Stomach (tissue), 9 donors: ENCODE data around the gene TCAIM. TPM values are rescaled to one million over a fixed set of nuclear protein-coding genes. Genes with fewer than 3 reads are reported as not detected.

ENCODE experiments used
- DNase-seq, 2 donors: peaks; one replicate each; pipeline versions ENCODE4 v3.0.0 to v3.0.0-alpha.2; 2013 to 2019
- H3K27ac ChIP-seq, 5 donors: fragments of 200-600 bp in 4 of 5; sonication (generic) in 4 of 5; one replicate each; pipeline ENCODE4 v1.5.1; 2013 to 2019; ENCODE audit warnings: mild to moderate bottlenecking in 1 of 5, moderate library complexity in 1 of 5
- H3K27me3 ChIP-seq, 3 donors: fragments of 200-600 bp; sonication (generic); one replicate each; pipeline ENCODE4 v1.5.1; 2017 to 2019; ENCODE audit warnings: mixed run types in 1 of 3
- H3K36me3 ChIP-seq, 4 donors: fragments of 200-600 bp; sonication (generic); 1 replicate in 3 of 4; 2 replicates in 1 of 4; pipeline ENCODE4 v1.5.1; 2016 to 2019
- H3K4me1 ChIP-seq, 4 donors: fragments of 200-600 bp; sonication (generic); one replicate each; pipeline ENCODE4 v1.5.1; 2016 to 2019
- H3K4me3 ChIP-seq, 4 donors: fragments of 200-600 bp; sonication (generic) in 3 of 4; one replicate each; pipeline ENCODE4 v1.5.1; 2016 to 2019; ENCODE audit warnings: mild to moderate bottlenecking in 1 of 4
- H3K9me3 ChIP-seq, 4 donors: fragments of 200-600 bp; sonication (generic); one replicate each; pipeline ENCODE4 v1.5.1; 2016 to 2019
- EP300 ChIP-seq: sonication (generic); formaldehyde crosslinking; IDR thresholded peaks from one replicate; pipeline ENCODE4 v1.6.1; 2017; ENCODE audit warnings: antibody characterized with exemption
- POLR2A ChIP-seq, 4 donors: fragments of 450-650 bp; IDR thresholded peaks; one replicate each; pipeline ENCODE4 v1.6.1; 2016; ENCODE audit warnings: antibody characterized with exemption in 4 of 4, control low read depth in 2 of 4, mild to moderate bottlenecking in 1 of 4, moderate library complexity in 1 of 4
- POLR2AphosphoS5 ChIP-seq, 3 donors: sonication (generic); formaldehyde crosslinking; IDR thresholded peaks; one replicate each; pipeline ENCODE4 v1.6.1; 2016; ENCODE audit warnings: antibody characterized with exemption in 3 of 3
- WGBS, 5 donors: extraction: QIAGEN DNeasy Blood & Tissue Kit in 3 of 5; methylation state at CpG; one replicate each; pipeline versions ENCODE4 v1.1.5 to v1.1.7; 2013 to 2018; 5-methylcytosine and 5-hydroxymethylcytosine counted together
- intact Hi-C: fragments of 100-400 bp; cut with DNase I; formaldehyde crosslinking; loops from one replicate; pipeline ENCODE4 v1.15.1; 2023; ENCODE audit warnings: low total_unique reads
- polyA plus RNA-seq, 3 donors: library from polyadenylated mRNA; stranded (reverse); fragments of 200-250 nt; gene quantifications; one replicate each; pipeline ENCODE4 v1.2.3, GENCODE V29; 2013
- total RNA-seq, 5 donors: library from RNA; depleted of rRNA; stranded (reverse); fragments of >200 nt; gene quantifications; one replicate each; pipeline versions ENCODE4 v1.1.0 to v1.2.3, GENCODE V29; 2014 to 2016
- TF ChIP-seq, protein P1 (sequence below), 7 experiments: fragments of 450-650 bp in 4 of 7; fragments of 200-600 bp in 3 of 7; sonication (generic) in 3 of 7; IDR thresholded peaks; one replicate each; pipeline ENCODE4 v1.5.1; 2016 to 2019; ENCODE audit warnings: antibody characterized with exemption in 7 of 7, control low read depth in 2 of 7, mild to moderate bottlenecking in 1 of 7
- donor health status: healthy with polysubstance abuse.
- donor health status: Bipolar disorder and iron deficiency.
- donor health status: healthy.

The TCAIM gene
- total and polyA plus RNA-seq, 8 donors: 9.8 to 42.6 (median 13.0) TPM

- peak in 1 of 2 donors; percentile 6 for DNase-seq
- Histone ChIP-seq H3K36me3 (peaks cover 0 to 22% (median 19%) of the 10 kb centered on the region in 4 donors), H3K4me1 (peaks cover 0 to 40% (median 20%) of the 10 kb centered on the region in 4 donors), H3K4me3 (no peak overlapping the region), H3K9me3 (no peaks in the 10 kb centered on the region), H3K27me3 (no peaks in the 10 kb centered on the region), H3K27ac (no peak overlapping the region)
- intact Hi-C loops: no loop called here
- 49 to 63% (median 58%) methylated on average over 3 of the region's 3 CpGs for WGBS, 5 donors
- TF ChIP-seq POLR2A (IDR thresholded peaks at IDR 0.05) (no peak), EP300 (no peak), POLR2AphosphoS5 (IDR thresholded peaks at IDR 0.05) (no peak)
- TF ChIP-seq, protein P1, sequence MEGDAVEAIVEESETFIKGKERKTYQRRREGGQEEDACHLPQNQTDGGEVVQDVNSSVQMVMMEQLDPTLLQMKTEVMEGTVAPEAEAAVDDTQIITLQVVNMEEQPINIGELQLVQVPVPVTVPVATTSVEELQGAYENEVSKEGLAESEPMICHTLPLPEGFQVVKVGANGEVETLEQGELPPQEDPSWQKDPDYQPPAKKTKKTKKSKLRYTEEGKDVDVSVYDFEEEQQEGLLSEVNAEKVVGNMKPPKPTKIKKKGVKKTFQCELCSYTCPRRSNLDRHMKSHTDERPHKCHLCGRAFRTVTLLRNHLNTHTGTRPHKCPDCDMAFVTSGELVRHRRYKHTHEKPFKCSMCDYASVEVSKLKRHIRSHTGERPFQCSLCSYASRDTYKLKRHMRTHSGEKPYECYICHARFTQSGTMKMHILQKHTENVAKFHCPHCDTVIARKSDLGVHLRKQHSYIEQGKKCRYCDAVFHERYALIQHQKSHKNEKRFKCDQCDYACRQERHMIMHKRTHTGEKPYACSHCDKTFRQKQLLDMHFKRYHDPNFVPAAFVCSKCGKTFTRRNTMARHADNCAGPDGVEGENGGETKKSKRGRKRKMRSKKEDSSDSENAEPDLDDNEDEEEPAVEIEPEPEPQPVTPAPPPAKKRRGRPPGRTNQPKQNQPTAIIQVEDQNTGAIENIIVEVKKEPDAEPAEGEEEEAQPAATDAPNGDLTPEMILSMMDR (IDR thresholded peaks at IDR 0.05): no peak
These were observed 20.7 kb downstream of the TCAIM start for GRCh38 chr3:44359146-44359751.

- H3K4me1 ChIP-seq: peaks cover 0 to 27% (median 10%) of the 10 kb centered on the region in 4 donors
- TF ChIP-seq EP300: no peak
- TF ChIP-seq POLR2AphosphoS5 (IDR thresholded peaks at IDR 0.05): no peak
- no peak for TF ChIP-seq POLR2A (IDR thresholded peaks at IDR 0.05)
- TF ChIP-seq, protein P1 (IDR thresholded peaks at IDR 0.05): no peak
- intact Hi-C loops: no loop called here
- no peaks in the 10 kb centered on the region for H3K9me3 ChIP-seq
- H3K36me3 ChIP-seq: peaks cover 4 to 35% (median 28%) of the 10 kb centered on the region in 4 donors
- H3K4me3 ChIP-seq: no peak overlapping the region
- WGBS, 5 donors: 26 to 56% (median 49%) methylated on average over 1 to 2 of the region's 2 CpGs
- no peaks in the 10 kb centered on the region for H3K27me3 ChIP-seq
- peak overlapping the region in 1 of 5 donors; percentile 41 for H3K27ac ChIP-seq
- peak in 1 of 2 donors; percentile 51 for DNase-seq
These were observed 25.0 kb downstream of the TCAIM start for GRCh38 chr3:44363591-44363990.

DNA sequence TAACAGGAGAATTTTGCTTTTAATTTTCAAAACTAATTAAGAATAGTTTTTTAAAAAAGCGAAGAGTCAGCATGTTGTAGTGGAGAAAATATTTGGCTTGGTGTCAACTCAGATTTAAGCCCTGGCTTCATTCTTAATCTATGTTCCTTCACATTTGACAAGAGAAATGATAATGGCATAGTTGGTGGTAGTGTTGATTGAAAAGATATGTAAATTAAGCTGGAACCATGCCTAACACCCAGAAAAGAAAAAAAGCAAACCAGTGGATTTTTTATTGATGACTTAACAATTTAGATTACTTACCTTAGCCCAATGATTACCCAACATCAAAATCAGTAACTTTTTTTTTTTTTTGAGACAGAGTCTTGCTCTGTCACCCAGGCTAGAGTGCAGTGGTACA lies 27.4 kb downstream of the TCAIM start:
- Histone ChIP-seq H3K27ac (no peak overlapping the region), H3K27me3 (no peaks in the 10 kb centered on the region), H3K9me3 (no peaks in the 10 kb centered on the region), H3K4me1 (peaks cover 0 to 18% (median 5%) of the 10 kb centered on the region in 4 donors), H3K36me3 (peaks cover 4 to 40% (median 29%) of the 10 kb centered on the region in 4 donors), H3K4me3 (no peak overlapping the region)
- WGBS, 5 donors: 83 to 100% (median 96%) methylated on average over 1 of the region's 1 CpG
- TF ChIP-seq EP300: no peak
- no peak for TF ChIP-seq POLR2A (IDR thresholded peaks at IDR 0.05)
- TF ChIP-seq, protein P1 (IDR thresholded peaks at IDR 0.05): no peak
- no peak for TF ChIP-seq POLR2AphosphoS5 (IDR thresholded peaks at IDR 0.05)
- DNase-seq: no peak
- intact Hi-C loops: no loop called here

DNA sequence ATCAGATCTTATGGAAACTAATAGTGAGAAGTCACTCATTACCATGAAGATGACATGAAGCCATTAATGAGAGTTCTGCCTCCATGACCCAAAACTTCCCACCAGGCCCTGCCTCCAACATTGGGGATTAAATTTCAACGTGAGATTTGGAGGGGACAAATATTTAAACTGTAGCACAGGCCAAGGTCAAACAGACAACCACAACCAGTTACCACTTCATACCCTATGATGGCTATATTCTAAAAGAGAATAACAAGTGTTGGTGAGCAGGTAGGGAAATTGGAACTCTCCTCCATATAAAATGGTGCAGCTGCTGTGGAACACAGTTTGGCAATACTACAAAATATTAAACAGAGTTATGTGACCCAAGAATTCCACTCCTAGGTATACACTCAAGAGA lies 36.9 kb downstream of the TCAIM start:
- H3K27me3 ChIP-seq: no peaks in the 10 kb centered on the region
- TF ChIP-seq EP300 (no peak), POLR2AphosphoS5 (IDR thresholded peaks at IDR 0.05) (no peak), POLR2A (IDR thresholded peaks at IDR 0.05) (no peak)
- TF ChIP-seq, protein P1 (IDR thresholded peaks at IDR 0.05): no peak
- DNase-seq: no peak
- WGBS, 5 donors: 48 to 60% (median 58%) methylated on average over 1 of the region's 1 CpG
- no peak overlapping the region for H3K4me3 ChIP-seq
- intact Hi-C loops: no loop called here
- no peaks in the 10 kb centered on the region for H3K9me3 ChIP-seq
- peaks cover 0 to 21% (median 11%) of the 10 kb centered on the region in 4 donors for H3K36me3 ChIP-seq
- no peaks in the 10 kb centered on the region for H3K4me1 ChIP-seq
- no peak overlapping the region for H3K27ac ChIP-seq
